ENCODE results near the gene EVA1C.

Gene EVA1C

DNA sequence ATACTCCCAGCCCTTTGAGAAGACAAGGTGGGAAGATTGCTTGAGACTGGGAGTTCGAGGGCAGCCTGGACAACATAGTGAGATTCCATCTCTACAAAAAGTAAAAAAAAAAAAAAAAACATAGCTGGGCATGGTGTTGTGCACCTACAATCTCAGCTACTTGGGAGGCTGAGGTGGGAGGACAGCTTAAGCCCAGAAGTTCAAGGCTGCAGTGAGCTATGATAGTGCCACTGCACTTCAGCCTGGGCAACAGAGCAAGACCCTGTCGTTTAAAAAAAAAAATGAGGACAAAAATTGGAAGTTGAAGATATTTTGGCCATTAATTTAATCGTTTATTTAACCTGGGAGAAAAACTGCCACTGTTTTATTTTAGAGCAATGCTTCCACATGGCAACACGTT lies 20.8 kb upstream of the EVA1C start:
- no peak for DNase-seq

DNA sequence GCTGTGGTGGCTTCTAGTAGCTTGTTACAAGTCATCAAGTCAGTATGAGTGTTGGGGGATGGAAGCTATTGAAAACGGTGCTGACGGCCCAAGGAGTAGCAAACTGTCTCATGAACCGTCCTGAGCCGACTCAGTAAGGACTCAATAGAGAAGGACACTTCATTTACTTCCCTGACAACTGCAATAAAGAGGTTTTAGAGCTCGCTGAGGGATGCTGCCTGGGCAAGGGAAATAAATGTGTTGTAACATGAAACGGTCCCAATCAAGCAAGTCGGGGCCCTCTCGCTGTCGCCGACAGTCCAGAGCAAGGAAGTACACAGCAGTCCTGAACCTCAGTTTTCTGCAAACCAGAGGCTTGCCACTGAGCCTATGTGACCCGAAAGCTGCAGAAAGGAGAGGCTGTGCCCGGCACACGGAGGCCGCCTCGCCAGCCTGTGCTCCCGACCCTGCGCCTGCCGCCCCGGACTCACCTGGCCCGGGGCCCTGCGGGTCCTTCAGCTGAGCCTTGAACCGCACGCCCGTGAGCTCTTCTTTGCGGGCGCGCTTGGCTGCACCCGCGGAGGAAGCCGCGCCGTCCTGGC lies 20.1 kb upstream of the EVA1C start:
- no peak for DNase-seq

DNA sequence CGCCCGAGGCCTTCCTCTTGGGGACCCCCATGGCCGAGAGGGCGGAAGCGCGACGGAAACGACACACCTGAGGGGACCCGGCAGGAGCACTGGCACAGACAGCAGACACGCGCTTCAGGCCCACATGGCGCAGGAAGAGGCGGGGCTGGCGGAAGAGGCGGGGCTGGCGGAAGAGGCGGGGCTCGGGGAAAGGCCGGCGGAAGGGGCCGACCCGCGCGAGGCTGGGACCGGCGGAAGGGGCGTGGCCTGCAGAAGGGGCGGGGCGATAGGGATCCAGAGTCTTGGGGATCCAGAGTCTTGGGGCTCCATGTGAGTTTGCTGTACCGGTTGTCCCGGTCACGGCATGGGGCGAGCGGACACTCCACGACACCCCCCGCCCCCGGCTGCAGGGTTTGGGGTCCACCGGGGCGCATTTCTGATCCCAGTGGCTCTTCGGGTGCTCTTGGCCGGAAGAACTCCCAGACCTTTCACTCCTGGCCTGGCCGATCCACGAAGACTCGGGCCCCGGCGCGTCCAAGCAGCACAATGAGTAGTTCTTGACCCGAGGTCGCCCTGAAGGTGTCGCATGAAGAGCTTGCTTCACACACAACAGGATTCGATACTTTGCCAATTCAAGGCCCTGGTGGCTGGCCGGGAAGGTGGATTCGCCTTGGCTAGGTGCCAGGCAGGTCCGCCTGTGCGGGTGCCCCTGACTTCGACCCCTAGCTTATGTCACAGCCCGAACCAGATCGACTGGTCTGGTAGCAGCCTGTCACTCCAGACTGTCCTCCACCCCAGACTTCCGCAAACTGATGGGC lies 19.4 kb upstream of the EVA1C start, which contains the start of gene URB1:
Gene URB1 (minus strand): TSS at position 133 of the 797 bp plus-strand sequence. CDS start 102 bp downstream, at position 31.
- DNase-seq = peak; percentile 91

DNA sequence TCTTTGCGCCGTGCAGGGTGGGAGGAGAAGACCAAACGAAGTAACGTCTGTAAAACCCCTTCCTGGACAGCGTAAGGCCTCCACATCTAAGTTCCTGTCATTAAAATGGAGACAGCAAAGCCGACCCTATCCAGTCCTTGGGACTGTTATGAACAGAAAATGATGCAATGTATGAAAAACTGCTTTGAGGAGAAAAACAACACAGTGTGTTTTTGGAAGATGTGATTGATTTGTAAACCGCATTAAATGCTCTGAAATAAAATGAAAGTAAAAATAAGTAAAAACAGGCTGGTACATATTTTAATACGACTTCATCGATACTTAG lies 18.9 kb upstream of the EVA1C start:
- DNase-seq = no peak

DNA sequence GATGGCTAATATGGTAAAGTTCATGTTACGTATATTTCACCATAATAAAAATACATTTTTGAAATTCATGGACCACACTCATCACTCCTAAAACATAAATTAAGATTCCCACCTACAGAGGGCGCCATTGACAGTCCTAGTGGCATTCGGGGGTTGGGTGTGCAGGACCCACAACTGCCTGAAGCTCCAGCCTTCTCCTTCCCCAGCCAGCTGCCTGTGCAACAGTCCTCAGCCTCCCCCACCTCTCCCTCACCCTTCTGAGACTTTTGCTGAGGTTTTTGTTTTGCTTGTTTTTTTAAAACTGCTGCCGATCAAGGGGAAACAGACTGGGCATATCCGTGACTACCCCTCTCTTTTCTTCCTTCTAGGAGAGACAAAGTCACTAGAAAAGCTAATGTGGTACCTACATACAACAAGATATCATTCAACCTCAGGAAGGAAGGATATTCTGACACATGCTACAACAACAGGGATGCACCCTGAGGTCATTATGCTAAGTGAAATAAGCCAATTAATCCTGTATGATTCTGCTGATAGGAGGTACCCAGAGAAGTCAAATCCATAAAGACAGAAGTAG lies 9.2 kb upstream of the EVA1C start:
- DNase-seq = peak; percentile 37

DNA sequence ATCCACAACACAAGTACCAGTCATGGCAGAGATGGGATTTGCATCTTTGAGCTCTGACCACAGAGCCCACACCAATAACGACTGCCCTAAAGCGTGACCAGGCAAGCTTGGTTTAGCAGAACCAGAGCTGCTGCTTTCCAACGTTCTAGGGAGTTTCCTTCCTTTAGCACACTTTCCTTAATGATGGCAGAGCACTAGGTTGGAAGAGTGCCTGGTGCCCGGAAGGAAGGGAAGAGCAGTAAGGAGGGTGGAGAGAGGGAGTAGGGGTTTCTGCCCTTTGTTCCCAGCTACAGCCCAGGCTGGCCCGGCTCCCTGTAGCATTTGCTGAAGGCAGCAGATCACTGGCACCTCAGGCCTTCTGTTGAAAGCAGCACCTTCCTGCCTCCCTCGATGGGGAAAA lies 6.1 kb upstream of the EVA1C start:
- DNase-seq = no peak

DNA sequence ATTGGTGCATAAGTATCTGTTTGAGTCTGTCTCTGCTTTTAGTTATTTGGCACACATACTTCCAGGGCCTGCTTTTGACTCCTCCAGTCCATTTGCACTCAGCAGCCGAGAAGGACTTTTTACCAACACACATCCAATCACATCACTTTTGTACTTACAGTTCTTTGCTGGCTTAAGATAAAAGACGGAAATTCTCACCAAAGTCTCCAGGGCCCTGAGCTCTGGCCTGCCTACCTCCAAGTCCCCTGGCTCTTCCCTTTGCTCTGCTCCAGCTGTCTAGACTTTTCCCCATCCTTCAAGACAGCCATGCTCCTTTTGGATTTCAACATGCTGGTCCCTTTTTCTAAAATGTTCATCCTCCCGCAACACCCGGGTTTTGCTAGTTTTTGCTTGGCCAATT lies 2.2 kb upstream of the EVA1C start:
- no peak for DNase-seq

DNA sequence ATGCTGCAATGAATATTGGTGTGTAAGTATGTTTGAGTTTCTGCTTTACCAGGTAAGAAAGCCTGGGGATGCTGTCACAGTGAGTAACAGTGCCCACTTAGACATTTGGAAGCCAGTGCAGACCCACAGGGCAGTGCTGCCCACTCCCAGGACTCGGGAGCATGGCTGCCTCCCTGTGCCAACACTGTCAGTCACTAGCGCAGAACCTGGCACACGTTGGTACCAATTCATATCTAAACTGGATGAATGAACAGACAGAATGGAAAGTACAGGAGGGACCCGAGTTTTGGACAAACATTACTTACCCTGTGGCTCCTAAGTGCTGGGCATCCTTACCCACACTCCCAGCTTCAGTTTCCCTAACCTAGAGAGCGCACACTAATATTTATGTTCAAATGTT lies 1.6 kb upstream of the EVA1C start:
- DNase-seq = no peak

DNA sequence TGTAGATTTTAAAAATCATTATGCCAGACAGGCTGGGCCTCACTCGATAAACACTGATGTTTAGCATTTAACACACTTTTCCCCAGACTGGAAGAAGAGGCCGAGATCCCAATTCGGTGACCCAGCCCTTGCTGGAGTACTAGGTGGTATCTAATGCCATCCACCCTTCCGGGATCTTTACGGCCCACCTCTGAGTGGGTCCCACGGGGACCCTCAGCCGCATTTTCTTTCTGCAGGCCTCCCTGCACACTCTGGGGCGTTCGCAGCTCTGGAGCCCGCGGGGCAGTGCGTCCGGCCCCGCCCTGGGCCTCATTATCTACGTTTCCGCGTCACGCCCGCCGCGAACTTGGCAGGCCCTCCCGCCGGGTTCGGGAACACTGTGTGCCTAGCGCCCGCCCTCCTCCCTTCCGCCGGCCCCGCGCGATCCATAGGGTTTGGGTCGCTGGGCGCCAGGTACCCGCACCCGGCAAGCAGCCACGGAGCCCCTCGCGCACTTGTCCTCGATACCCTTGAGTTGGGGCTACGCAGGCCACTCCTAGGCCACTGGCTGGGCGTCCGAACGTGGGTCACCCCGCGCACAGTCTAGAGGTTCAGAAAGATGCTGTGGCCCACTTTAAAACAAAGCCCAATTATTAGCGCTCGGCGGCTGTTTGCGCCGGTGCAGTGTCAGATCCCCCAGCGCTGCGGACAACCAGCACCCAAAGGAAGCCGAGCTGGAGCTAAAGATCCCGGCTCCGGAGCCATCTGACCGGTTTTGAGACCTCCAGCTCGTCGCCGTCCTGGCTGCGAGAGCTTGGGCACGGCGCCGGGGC lies 950 bp upstream of the EVA1C start:
- peak; percentile 38 for DNase-seq

DNA sequence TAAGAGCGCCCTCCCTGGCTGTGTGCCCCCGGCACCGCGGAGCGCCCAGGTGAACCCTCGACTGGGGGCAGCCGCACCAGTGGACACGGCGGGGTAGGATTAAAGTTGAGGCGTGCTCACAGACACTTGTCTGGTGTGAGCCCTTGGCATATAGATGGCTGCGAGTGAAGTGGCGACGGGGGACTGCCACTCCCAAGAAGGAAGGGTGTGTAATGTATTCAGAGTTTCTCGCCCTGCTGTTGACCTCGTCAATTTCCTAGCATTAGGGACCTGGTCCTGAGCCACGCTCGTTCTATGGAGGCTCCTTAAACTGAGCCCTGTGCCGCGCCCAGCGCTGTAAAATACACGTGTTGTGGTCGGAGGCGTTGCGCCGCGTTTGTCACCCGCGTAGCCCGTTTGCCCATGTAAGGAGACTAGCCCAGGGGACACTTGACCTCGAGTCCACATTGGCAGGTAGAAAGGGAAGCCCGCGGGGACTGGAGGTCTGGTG lies 554 bp downstream of the EVA1C start:
- DNase-seq = no peak

DNA sequence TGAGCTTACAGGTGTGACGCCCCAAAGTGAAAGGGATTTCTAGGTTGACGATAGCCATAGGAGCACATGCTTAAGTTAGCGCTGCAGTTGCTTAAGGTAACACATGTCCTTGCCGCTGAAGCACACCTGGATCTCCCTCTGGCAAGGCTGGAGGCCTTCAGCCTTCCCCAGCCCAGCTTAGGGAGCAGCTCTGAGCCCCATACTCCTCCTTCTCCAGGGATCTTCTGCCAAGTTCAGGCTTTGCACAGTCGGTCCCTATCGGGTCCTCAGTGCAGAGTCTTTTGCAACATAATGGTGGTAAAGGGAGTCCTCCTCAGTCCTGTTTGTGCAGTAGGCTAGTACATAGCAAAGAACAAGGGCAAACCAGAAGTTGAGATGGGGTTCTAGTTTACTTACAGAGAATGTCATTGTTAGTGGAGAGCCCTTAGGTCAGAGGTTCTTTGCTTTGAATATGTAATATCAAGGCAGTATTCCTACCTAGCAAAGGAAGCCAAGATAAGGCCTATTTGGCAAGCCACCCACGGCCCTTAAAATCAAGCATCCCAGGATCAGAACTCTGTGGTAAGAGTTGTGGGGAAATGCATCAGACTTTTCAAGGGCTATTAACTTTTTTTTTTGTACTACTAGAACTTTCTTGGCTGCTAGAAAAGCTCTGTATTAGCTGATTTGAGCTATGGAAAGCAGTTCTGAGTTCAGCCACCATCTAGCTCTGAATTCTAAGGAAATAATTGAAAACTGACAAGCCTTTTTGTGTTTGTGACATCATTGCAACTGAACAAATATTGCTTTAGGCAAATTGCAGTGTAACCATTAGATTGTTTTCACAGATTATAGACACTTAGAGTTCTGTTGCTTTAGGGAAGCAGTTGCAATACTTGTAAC lies 1.4 kb downstream of the EVA1C start:
- no peak for DNase-seq

DNA sequence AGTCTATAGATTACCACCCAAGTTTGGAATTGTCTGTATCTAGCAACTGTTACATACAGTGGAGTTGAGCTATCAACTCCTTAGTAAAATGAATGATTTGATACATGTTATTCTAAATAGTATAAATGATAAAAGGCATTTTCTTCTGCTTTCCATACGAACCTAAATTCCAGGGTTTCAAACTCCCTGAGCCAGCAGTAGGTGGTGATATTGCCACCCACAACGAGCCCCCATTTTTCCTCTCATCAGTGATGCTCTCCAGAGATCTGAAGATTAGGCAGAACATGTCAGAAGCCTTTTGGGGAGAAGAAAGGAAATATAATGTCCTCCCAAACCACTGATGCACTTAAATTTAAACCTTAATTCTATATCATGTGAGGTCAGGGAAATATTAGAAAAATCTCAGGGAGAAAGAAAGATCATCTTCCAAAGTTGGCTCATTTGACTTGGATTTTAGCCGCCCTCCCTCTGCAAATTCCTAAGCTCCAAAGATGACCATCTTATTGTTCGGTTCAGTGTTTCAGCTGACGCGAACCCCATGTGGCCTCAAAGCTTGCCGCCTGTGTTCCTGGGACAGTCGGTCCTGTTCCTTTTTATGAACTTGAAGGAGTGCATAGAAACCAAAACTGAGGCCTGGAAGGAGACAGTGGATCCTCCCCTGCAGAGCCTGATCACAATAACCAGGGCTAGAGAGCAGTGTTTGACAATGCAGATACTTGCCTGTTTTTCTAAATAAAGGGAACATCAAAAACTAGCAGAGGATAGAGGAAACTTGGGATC lies 2.3 kb downstream of the EVA1C start:
- no peak for DNase-seq

DNA sequence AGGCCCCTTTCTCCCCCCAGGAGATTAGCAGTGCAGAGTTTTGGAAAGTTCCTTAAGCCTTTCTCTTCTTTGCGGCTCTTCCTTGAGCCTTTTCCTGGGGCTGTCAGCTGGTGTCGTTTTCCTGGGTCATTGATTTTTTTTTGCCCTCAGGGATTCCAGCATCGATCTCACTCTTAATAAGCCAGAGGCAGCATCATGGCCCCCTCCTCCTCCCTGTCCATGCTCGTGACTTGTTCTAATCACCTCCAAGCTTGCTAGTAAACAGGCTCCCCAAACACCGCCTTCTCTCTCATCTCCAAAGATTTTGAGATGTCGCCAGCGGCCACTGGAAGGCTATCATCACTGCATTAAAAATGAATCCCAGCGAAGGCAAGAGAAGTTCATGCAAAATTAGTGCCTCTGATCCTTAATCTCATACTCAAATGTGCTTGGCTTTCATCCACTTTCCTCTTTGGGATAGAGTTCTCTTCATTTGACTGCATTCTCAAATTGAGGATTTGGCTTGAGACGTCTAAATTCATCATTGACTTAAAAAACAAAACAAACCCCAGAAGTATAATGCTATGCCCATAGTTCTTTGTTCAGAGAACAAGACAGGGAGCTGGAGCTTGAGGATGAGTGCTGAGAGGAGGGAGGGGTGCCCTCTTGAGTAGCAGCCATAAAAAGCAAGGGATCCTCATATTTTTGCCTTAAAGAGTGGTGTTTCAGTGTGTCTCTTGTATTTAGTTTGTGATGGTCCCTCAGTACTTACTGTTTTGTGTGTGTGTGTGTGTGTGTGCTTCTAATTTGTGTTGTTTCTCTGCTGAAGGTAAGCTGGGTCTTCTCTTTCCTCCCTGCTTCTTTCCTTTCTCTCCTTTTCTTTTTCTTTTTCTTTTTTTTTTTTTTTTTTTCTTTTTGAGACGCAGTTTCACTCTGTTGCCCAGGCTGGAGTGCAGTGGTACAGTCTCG lies 3.2 kb downstream of the EVA1C start:
- no peak for DNase-seq

DNA sequence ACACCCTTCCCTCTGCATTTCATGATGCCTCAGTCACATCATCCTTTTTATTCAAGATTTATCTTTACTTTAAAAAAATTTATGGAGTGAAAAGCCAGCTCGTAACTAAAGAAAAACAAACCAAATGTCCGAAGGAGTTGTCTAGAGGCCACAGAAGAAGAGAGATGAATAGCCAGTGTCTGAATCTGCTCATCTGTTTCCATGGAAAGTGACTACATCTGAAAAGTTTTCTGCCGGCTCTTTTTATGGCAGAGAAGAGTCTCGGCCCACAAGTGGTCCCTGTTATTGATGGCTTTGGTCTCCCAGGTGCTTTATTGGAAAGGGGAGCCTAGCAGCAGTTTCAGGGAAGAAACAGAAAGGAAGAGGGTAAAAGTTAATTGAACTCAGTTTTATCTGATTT lies 5.6 kb downstream of the EVA1C start:
- no peak for DNase-seq

DNA sequence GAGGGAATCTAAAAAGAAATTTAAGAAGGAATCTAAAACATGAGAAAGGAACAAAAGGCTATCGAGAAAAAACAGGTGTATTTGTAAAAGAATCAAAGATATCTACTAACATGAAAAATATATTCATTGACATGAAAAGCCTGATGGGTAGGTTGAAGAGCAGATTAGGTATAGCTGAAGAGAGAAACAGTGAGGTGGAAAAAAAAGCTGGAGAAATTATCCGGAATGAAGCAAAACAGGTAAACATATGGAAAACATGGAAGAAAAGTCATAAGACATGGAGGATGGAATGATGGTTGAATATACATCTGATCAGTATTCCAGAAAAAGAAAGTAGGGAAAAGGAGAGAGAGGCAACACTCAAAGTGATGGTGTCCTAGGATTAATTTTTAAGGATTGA lies 9.6 kb downstream of the EVA1C start:
- DNase-seq = no peak

DNA sequence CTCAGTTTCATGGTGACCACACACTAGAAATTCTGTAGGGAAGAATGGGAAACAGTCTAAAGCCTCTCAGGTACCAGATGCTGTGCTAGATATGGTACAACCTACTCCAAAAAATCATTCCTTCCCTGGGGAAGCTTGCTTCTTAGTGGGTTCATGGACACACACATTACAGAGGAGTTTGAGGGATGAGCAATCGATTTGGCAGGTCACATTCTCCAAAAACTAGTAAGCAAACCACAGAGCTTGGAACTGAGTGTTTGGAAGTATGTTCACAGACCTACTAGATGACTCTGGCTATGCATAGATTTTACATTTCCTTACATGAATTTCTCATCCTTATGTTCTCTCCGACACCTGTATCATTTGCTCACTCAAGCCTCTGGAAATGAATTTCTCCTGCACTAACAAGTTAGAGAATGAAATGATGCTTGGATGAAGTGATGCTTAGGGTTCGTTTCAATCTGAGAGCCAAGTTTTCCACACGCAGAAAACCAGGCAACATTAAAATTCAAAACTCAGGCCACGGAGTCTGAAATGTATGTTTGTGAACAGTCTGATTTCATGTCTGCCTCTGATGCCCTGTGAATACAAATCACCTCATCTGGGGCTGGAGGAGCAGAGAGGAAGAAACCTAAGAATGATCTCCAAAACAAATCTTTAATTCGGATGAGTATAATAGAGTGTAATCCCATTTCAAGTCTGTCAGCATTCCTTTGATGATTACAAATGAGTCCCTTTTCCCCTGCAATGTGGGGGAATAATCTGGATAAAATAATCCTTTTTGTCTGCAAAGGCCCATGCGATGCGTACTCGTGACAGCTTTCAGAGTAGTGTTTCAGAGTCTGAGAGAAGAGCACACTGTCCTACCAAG lies 11.0 kb downstream of the EVA1C start:
- no peak for DNase-seq

DNA sequence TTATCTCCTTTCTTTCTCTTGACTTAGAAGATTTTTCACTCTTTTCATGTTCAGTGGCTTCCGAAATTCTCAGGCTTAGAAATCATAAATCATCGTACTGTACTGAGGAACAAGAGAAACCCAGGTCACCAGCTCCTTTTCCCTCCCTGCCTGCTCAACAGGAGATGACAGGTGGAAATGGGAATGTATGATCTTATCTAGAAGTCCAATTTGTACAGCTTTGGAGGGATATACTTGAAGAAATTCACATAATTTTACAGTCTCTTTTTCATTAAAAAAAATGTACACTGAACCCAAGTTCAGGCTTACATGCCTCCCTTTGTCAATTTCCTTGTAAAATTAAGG lies 11.7 kb downstream of the EVA1C start:
- DNase-seq = no peak

DNA sequence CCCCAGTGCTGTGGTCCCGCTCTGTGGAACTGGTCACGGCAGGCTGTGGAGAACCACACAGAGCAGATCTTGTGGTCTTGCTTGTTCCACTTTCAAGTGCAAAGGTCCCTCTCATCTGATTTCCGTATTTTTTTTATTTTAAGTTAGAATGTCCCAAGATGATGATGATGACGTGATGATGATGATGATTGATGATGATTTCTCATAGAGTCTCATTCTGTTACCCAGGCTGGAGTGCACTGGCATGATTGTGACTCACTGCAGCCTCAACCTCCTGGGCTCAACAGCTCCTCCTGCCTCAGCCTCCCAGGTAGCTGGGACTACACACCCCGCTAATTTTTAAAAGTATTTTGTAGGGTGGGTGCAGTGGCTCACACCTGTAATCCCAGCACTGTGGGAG lies 12.2 kb downstream of the EVA1C start:
- no peak for DNase-seq

DNA sequence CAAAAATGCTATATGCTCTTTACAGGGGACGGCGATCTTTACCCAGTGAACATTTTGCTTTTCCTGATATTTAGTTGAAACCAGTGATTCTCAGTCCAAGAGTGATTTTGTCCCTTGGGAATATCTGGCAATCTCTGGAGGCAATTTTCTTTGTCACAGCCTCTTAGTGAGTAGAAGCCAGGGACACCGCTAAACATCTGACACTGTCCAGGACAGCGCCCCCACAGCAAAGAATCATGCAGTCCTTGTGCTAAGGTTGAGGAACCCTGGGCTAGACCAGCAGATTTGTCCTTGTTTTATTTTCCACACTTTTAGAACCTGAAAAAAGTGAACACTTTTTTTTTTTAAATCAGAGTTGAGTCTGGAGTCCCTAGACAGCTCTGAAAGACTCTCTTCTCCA lies 13.1 kb downstream of the EVA1C start:
- no peak for DNase-seq

DNA sequence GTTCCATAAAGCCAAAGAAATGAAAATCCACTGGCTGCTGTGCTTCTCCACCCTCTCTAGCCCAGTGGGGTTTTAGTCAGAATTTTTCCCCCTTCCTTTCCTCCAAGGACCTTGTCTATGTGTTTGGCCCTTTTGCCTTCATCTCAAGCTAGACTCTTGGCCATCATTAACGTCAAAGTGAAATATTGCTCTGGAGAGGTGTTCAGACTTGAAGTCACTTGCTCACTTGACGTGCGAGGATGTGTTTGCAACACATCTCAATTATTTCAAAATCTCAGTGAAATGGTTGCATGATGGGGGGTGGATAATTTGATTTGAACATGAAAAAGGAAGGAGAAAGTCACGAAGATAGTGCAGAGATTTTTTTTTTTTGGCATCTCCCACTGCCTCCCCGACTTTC lies 13.6 kb downstream of the EVA1C start:
- DNase-seq = no peak

Measured in NCI-H2171 treated with DMSO at 0.1 percent for 48 hours (cell line).